Suprapubic skin (tissue), 4 donors: Measurements from ENCODE around the gene NTN3.

Source experiments
- CTCF ChIP-seq, 2 donors: fragments of 200-600 bp in 1 of 2; fragments of 450-650 bp in 1 of 2; sonication (generic) in 1 of 2; IDR thresholded peaks; one replicate each; pipeline ENCODE4 v1.5.1; 2016 to 2019; ENCODE audit warnings: antibody characterized with exemption in 2 of 2, mild to moderate bottlenecking in 1 of 2, moderate library complexity in 1 of 2
- EP300 ChIP-seq: sonication (generic); formaldehyde crosslinking; IDR thresholded peaks from one replicate; pipeline ENCODE4 v1.6.1; 2017; ENCODE audit warnings: antibody characterized with exemption
- POLR2A ChIP-seq, 2 donors: fragments of 450-650 bp; IDR thresholded peaks; one replicate each; pipeline ENCODE4 v1.6.1; 2017; ENCODE audit warnings: antibody characterized with exemption in 2 of 2, mild to moderate bottlenecking in 2 of 2, moderate library complexity in 2 of 2
- POLR2AphosphoS5 ChIP-seq, 3 donors: sonication (generic); formaldehyde crosslinking; IDR thresholded peaks; one replicate each; pipeline ENCODE4 v1.6.1; 2017; ENCODE audit warnings: antibody characterized with exemption in 3 of 3

GRCh38 chr16:2432286-2432685, 38.8 kb upstream of the NTN3 start:
- no peak for TF ChIP-seq CTCF (IDR thresholded peaks at IDR 0.05)
- TF ChIP-seq POLR2A (IDR thresholded peaks at IDR 0.05): no peak
- TF ChIP-seq EP300: no peak
- no peak for TF ChIP-seq POLR2AphosphoS5 (IDR thresholded peaks at IDR 0.05)
